ENCODE measurements around the gene CABLES1.

CABLES1 gene

DNA sequence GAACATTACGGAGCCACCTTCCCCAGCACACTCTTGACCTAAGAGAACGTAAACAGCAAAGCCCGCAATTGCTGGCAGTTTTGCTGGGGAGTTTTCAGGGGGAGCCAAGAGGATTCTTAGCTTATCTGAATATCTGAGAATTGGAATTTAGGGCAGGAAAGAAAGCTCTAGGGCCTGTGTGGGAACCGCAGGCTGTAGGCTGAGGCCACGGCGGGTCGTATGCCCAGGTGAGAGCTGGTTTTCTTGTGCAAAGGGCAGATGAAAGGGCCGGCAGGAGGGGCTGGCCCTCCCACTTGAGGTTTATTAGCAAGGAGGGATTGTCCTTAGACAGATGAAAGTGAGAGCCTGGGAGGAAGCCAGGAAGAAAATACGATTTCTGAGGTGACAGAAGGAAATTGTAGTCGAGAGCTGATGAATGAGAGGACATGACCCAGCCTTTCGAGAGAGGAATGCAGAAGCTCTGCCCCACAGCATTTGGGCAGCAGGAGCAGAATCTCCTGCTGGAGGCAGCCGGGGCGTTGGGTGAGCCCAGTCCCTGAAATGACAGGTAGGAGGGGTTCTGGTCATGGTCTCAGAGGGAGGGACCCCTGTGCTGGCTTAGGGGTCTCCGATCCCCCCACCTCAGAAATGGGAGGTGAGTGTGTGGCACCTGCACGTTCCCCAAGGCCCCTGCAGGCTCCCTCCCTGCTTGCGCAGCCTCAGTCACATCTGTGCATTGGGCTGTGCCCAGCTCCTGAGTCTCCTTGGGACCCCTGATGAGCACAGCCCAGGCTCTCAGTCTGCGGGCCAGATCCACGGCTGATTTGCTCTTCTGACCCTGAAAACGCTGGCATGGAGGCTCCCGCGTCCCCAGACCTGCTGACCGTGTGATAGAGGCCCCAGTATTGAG lies 61.1 kb downstream of the CABLES1 start:
- DNase-seq, result no peak

DNA sequence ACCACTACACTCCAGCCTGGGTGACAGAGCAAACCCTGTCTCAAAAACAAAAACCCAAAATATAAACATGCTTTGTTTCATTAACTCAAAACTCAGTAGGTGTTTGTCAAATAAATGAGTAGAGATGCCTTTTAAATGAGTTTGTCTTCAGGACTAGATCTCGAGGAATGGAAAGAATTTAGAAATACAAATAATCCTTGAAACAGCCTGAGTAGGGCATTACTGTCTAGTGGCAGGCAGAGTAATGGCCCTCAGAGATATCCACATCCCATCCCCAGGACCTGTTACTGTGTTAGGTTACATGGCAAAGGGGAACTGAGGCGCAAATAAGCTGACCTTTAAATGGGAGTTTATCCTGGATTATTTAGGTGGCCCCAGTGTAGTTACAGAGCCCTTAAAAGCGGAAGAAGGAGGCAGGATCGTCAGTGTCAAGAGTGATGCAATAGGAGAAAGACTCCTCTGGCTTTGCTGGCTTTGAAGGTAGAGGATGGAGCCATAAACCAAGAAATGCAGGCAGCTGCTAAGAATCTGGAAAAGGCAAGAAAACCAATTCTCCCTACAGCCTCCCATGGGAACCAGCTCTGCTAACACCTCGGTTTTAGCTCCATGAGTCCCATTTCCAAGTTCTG lies 63.0 kb downstream of the CABLES1 start:
- DNase-seq, result no peak

DNA sequence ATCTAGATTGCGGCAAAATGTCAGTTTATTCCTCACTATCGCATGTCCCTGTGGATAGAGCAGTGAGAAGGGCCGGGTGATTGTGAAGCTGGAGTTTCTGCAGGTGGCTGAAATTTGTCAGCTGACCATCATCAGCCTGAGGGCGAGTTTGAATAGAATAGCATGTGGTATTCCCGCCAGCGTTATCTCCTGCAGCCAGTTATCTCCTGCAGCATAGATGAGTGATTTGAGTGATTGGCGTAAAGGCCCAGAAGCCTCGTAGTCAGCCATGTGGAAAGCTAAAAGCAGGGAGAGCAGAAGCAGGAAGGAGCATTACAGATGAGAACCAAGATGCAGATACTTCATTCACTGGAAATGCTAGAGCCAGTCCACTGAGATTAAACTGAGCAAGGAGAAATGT lies 65.5 kb downstream of the CABLES1 start:
- DNase-seq, result no peak

DNA sequence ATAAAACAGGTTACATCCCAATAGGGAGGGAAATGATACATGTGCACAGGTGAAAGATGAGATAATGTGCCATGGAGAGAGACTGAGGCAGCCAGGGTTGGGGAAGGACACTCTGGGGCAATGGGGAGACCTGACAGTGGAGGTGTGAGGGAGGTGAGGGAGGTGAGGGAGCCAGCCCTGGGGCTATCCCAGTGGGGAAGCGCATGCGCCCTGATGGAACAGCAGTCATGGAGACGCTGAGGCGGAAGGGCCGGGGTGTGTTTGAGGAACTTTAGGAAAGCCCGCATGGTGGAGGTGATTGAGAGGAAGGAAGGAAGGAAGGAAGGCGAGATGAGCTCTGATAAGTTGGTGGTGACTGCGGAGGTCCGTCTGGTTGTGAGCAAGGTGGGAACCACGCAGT lies 66.5 kb downstream of the CABLES1 start:
- no peak for DNase-seq

DNA sequence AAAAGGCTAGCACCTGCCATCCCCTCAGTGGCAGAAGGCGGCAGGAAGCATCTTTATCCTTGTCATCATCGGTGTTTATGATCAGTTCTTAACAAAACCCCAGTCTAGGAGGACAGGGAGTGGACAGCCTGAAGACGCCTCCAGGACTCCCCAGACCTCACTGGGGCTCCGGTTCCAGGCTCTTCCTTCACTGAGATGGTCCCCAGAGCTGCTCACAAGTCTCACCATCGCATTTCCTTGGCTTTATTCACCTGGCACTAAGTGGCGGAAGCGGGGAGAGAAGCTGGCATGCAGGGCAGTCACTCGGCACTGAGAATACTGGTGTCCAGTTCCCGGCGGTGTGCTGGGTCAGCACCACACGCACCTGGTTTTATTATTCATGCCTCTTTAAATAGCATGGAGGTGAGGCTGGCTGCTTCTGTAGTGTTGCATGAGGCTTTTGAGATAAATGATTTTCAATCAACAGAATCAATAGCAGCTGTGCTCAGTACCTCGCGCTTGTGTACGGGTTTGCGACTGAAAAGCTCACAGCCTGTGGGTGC lies 68.7 kb downstream of the CABLES1 start:
- no peak for DNase-seq

DNA sequence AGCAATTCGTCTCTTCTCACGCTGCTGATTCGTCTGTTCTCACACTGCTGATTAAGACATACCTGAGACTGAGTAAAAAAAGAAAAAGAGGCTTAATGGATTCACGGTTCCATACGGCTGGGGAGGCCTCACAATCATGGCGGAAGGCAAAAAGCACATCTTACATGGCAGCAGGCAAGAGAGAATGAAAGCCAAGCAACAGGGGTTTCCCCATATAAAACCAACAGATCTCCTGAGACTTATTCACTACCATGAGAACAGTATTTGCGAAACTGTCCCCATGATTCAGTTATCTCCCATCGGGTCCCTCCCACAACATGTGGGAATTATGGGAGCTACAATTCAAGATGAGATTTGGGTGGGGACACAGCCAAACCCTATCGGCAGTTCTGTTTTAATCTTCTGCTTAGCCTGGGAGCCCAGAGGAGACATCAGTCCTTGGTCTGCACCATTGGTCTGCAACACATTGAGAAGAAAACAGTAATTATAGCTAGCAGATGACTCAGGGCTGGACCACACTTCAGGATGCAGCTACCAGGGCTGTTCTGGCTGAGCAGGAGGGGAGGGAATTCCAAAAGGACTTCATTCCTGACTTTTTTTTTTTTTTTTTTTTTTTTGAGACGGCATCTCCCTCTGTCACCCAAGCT lies 69.4 kb downstream of the CABLES1 start:
- no peak for DNase-seq

DNA sequence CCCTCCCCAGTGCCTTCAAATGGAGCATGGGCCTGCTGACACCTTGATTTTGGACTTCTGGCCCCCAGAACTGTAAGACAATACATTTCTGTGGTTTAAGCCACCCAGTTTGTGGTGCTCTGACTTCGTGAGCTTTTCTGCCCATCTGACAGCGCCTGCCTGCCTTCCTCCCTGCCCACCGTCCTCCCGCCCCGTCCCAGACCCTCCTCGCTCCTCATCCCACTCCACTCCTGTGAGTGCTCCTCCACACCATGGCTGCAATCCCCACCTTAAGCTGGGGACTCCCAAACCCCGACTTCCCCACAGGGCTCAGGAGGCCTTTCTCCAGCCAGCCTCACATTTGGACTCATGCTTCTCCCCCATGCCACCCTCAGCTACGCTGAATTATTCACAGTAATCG lies 70.7 kb downstream of the CABLES1 start:
- no peak for DNase-seq

DNA sequence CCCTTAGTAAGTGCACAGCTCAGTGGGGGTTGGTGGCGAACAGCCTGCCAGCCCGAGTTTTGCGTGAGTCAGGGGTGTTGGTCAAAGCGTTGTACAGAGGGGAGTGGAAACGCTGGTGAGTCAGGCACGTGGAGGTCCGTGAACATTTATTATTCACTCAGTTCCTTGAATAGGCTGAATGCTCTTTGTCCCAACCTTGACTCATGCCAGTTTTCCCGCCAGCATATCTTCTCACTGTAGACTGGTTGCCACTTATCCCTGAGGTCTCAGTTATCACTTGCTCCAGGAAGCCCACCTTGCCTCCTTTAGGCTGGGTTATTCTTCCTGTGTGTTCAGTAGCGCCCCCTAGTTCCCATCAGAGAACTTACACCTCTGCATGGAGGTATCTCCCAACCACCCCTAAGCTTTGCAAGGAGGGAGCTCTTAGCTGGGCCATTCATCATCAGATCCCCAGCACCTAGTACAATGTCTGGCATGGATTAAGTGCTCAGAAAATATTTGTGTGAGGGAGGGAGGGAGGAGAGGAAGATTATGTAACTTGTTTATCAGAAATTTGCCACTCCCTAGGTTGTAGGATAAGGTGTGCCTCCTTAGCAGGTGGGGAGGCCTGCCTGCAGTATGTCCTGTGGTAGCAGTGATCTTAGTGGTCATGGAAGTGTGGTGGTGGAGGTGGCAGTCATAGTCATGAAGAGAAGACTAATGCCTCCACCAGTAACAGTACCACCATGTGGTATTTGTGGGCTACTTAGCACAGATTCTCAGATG lies 72.1 kb downstream of the CABLES1 start:
- DNase-seq, result no peak

DNA sequence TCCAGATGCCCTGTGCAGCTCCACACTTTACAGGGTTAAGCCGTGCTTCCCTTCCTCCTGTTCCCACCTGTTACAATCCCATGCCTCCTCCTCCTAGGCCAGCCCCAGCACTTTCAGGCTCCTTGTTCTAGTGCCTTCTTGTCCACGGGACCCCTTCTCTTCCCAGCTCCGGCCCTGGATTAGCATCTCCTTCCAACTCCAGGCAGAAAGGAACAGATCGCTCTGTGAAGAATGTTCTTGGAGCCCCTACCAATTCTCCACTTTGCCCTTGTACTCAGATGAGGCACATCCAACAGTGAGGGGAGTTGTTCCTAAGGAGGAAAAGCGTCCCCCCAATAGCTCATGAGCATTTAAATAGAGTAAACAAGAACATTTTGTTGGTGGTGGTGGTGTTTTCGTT lies 72.7 kb downstream of the CABLES1 start:
- DNase-seq, result no peak

DNA sequence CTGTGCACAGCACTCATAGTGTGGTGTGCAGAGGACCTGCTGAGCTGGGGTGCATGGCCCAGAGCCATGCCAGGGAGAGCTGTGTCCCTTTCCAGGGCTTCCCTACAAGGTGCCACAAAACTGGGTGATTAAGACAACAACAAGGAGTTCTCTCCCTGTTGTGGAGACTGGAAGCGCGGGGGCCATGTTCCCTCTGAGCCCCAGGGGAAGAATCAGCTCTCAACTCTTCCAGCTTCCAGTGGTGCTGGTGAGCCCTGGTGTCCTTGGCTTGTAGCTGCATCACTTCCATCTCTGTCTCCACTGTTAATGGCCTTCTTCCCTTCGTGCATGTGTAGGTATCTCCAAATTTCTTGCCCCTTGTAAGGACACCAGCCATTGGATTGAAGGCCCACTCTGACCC lies 73.3 kb downstream of the CABLES1 start:
- no peak for DNase-seq

DNA sequence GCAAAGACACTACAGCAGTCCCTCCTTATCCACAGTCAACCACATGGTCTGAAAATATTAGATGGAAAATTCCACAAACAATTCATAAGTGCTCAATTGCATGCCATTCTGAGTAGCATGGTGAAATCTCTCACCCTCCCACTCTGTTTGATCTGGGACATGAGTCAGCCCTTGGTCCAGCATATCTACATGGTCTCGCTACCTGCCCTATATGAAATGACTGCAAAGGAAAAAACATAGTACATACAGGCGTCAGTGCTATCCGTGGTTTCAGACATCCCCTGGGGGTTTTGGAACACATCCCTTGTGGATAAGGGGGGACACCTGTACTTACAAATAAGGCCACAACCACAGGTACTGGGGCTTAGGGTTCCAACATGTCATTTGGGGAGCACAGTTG lies 73.7 kb downstream of the CABLES1 start:
- no peak for DNase-seq

DNA sequence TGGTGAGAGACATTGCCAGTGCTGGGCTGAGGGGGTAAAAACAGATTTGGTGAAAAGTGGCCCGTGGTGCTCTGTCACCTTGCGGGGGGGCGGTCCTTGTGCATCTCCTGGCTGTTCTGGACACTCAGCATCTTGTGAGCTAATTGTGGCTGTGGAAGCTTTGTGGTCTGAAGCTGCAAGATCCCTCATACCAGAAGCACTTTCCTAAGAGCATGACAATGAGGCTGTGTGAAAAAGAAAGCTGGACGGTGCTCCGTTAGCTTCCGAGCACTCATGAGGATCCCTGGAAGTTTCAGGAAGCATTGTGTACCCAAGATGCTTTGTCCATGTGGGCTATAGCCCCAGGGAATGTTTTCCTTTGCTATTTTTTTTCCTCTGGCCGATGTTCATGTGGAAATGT lies 74.5 kb downstream of the CABLES1 start:
- DNase-seq, result no peak

DNA sequence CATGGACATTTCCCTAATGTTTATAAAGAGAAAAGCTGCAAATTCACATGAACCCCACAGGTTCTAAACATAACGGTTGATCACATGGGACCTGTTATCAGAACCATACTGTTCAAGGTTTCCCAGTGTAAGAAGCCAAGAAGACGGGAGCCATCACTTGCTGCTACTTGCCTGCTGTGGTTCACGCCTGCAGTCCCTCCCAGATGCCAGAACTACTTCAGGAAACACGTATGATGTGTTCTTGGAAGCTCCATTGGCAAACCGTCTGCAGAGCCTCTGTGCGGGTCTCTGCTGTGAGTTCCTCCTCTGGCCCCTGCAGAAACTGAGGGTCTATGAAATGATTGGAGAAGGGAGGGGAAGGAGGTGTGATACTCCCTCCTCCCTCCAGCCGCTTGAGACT lies 75.2 kb downstream of the CABLES1 start:
- no peak for DNase-seq

DNA sequence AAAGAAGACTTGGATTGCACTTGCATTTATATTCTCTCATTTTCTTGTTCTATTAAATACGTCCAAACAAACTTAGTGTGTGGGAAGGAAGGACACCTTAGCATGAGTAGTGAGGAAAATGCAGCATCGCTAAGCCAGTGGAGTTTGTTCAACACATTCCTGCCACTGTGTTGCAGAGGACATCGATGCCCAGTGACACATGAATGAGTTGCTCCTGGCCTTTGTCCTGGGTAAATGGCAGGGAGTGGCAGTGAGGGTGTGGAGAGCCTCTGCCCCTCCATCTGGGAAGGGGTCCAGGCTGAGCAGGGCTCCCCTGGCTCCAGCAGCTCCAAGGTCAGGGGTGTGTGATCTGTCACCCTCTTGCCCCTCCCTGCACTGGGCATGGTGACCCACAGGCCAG lies 75.9 kb downstream of the CABLES1 start:
- no peak for DNase-seq

DNA sequence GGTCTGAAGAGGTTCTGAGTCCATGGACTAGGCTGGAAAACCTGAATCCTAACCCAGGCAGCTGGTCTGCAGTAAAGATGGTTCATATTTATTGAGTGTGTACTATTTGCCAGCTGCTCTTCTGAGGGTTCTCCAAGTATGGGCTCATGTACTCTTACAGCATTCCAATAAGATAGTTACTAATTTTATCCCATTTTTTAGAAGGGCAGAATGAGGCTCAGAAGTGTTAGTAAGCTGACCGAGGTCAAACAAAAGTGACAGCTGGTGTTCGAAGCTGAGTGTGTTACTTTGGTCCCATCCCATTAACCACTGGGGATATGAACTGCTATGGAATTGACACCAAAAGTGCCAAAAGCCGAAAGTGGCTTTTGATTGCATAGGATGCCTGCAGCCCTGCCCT lies 76.9 kb downstream of the CABLES1 start:
- no peak for DNase-seq

DNA sequence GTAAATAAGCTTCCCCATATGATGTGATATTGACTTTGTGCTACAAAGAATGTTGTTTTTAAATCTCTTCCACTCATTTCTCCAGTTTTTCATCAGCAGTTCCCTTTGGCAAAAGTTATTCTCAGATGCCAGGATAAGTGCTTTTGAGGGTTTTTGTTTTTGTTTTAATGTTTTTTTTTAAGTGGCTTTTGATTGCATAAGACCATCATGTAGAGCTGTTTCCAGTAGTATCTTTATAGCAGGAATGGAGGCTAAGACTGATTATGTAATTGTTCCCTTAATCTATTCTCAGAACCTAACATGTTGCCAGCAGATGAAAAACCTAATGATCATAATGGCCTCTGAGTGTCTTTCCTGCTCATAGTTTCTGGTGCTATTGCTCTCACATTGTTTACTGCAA lies 77.9 kb downstream of the CABLES1 start:
- no peak for DNase-seq

DNA sequence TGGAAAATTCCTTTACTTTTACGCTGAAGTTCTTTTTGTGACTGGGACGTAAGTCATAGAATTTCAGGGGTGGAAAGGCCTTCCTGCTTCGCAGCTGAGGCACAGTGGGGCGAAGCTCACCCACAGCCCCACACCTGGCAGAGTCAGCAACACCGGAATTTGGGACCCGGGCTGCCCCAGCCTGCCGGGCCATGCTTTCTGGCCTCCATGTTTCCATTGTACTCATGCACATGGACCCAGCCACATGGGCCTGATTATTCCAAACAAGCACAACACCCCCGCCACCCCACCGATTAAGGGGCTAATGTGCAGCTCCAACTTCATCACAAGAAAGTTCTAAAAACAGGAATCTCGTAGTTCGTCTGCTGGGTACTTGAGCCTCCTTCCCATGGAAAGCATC lies 82.5 kb downstream of the CABLES1 start:
- DNase-seq, result no peak

DNA sequence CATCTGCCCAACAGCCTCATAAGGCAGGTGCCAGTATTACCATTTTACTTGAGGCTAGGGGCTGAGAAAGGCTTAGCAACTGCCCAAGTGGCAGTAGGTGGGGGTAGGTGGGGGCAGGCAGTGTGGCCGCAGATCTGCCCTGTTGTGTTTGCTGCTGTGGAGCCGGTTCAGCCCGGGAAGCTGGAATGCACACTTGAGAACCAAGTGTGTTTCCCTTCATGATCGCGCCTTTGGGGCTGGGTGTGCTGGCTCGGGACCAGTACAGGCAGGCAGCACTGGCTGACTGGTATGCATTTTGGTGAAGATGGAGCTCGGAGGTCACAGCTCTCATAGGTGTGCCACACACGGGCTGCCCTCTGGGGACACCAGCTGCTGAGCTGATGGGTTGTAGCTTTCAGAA lies 85.1 kb downstream of the CABLES1 start:
- DNase-seq, result no peak

DNA sequence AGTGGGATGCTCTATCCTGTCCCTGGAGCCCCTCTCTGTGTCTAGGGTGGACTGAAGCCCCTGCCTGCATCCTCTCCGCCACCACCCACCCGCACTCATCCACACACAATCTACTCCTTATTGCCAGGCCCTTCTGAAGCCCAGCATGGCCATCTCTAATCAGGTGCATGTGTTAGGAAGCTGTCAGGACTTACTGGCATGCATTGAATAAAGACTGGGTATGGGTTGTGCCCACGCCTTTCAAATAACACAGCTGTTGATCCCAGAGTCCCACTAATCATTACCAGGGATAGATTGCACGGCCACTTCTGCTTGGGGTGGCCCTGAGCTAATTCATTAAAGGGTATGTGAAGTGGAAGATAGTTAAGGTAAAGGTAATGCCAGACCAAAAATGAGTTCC lies 88.4 kb downstream of the CABLES1 start:
- no peak for DNase-seq

DNA sequence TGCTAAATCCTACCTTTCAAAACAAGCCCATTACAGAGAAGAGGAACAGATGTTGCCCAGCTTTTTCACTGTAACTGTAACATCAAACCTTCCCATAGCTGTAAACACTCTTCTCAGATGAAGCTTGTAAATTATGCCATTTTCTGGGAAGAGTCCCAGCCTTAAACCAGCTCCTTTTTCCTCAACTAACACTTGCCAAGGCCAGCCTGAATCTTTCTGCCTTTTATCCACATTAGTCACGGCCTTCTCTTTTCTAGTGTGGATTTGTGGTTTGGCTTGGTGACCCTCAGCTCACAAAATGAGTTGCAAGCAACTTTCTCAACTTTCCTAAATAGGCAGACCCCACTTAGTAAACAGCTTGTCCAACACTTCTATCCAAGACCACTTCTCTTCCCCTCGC lies 90.2 kb downstream of the CABLES1 start:
- no peak for DNase-seq

DNA sequence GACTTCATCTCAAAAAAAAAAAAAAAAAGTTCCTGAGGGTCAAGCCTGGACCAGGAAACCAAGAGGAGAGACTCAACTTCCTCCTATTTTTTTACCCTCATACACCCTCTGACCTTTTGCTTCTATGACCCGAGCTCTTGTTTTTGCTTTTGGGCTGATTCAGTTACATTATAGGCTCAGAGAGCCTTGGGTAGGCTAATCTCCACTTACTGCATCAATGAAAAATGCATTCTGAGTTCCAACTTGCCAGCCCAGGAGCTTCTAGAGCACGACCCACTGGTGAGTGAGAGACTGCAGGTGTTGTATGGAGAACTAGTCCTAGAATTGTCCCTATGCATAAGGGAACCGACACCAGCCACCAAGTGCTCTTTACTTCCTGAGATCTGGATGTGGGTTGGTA lies 91.1 kb downstream of the CABLES1 start:
- no peak for DNase-seq

DNA sequence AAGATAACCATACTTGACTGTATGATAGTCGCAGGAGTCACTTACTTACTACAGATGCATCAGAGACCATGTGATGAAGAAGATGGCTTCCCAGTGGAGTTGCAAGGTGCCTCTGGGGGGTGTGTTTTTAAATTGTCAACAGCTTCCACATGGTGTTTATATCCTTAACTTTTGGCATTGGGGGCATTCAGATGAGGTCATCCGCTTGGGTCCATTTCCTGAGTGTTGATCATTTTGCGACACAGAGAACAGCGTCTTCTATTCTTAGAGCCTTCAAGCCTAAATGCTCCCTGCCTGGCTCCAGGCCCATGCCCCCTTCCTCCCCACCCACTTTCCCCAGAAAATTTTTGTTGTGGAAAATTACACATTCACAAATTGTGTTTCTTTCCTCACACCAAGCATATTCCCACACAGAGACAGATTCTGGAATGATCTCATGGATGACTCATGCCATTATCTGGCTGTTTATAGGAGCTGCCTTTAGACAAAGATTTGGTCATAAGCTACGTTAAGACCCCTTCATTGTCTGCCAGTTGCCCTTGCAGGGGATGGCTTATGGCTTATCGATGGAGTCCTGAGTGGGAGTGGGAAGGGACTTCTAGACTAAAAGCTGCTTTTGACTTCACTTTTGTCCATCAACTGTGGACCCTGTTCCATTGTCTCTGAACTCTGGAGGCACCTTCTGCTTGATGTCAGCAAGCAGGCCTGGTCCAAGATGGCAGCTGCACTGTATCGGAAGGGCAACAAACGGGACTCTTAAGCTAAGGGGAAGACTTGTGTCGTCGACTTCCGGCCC lies 91.8 kb downstream of the CABLES1 start:
- no peak for DNase-seq

Data from stimulated activated CD4-positive, alpha-beta T cell treated with anti-CD3 and anti-CD28 coated beads, Interleukin-4, amount 100 ng/mL, for 4 hours (primary cell).